NCI-H1436 (cell line): ENCODE measurements around the gene PERP.
A peak's percentile ranks its signal among the peaks of the same experiment; 100 is the strongest.
"Not testable (repeated sequence)": the region's sequence is repeated elsewhere in the genome, so short reads cannot be mapped to it uniquely, and the experiment has no call there.

Experiments
- DNase-seq: peaks from one replicate; lab custom pipeline; 2025; lab: John Stamatoyannopoulos, UW

The PERP gene

DNA sequence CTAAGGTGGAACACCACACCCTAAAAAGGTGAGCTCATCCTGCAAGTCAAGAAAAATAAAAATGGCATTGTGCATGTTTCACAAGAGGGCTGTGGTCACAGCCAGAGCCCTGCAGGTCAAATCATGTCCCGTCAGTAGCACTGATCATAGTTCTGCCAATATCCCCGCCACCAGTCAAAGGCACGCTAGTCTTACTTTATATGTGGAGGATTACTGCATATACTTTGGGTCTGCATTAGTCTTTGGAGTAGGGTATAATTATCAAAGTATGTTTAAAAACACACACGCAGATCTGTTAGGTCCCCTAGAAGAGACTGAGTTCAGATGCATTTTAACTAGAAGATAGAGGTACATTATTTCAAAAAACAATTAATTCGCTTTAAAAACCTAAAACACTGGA lies 1.8 kb downstream of the PERP start:
- no peak for DNase-seq

DNA sequence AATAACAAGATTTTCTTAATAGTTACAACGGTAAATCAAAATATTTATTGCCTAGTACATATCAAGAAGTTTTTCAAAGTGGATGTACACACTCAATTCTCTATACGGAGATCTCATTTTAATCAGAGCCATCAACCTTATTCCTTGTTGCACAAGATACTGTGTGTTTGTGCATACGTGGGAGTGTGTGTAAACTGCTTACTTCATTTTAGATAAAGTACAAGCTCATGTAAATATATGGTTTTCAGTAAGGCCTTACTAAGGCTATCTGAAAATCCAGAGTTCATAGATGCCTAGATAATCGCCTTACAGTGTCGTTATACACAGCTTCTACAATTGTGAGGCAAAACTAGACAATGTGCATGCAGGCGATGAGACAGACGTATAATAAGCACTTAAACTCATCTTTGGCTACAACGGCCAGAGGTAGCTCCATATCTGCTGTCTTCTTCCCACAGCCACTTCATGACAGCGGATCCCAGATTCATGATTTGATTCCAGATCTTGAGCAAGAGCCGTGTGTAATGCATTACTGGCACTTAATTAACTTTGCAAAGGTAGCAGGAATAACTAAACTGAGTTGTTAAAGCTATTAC lies 2.5 kb downstream of the PERP start:
- DNase-seq: no peak

DNA sequence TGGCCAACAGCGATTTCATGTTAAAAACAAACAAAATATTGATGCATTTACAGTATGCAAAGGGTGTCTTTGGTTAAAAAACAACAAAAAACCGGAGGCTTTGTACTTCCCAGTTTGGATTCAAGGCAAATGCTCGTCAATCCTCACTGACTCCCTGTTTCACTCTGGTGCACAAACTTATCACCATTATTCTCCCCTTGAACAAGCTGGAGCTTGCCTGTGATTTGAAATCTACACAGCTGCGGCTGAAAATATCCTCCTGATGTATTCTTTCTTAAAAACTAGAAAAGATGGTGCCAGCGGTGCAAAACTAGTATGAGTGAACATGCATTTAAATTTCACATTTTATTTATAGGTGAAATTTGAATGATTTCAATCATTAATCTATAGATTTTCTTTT lies 3.3 kb downstream of the PERP start:
- peak; percentile 17 for DNase-seq

DNA sequence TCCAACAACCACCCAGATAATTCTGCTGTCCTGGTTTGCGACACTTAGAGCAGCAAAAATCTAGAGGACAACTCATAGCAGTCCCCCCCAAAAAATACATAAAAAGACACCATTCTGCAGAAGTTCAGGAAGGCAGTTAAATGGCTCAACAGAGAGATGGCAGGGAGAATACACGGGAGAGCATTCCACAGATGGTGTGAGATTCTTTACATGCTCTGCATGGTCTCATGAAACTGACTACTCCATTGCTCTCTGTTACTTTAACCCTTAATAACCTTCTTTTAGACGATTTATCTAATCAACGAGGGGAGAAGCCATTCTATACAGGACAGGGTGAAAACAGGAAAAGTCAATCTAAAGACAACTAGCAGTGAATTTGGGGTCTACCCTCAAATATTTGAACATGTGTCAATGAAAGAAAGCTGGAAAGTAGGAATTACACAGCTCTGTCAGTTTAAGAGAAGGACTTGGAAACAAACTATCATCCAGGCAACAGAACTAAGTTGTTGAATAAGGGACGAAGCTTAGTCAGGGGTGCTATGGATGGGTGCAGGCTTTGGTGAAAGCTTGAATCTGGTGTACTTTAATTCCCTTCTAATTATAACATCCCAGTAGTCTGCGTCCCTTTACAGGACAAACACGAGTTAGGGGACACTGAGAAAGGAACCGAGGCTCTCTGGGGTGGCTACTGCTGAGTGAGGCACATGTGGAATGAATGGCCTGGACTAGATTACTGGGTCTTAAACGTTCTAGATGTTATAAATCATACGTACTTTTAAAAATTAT lies 5.1 kb downstream of the PERP start:
- no peak for DNase-seq

DNA sequence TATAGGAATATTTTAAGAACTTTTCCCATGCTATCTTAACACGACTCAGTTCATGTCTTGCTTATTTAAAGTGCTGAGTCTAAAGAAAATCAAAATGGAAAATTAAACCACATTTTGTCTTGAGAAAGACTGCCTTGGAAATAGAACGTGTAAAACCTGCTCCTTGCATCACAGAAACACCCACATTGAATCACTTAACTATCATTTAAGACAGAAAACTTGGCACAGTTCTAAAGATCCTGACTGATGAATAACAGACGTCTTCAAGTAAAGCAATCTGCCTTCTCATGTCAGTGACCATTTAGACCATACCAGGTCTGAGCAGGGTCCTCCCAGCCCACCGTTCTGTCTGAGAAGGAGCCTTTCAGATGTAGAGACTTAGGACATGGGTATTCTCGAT lies 7.4 kb downstream of the PERP start:
- no peak for DNase-seq

DNA sequence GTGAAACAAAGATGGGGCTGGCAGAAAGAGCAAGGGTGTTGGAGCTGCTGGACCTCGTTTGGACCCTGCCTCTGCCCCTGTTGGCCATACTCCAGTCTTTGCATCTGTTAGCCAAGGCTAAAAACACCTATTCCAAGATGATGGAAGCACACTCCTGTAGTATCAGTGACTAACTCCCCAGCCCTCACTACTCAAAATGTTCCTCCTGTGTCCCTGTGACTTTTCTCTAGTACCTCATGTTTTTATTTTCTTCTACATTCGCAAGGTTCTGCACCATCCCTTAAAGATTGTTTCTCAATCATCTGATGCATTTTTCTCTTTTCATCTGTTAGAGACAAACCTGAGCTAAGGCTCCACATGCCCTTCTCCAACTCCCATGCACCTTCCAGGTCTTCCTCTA lies 8.9 kb downstream of the PERP start:
- DNase-seq: no peak

DNA sequence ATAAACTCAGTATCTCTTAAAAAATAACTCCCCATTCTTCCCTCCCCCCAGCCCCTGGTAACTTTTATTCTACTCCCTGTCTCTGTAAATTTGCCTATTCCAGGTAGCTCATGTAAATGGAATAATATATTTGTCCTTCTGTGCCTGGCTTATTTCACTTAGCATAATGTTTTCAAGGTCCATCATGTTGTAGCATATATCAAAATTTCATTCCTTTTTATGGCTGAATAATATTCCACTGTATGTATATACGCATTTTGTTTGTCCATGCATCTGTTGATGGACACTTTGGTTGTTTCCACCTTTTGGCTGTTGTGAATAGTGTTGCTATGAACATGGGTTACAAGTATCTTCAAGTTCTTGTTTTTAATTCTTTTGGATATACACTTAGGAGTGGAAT lies 13.0 kb downstream of the PERP start:
- no peak for DNase-seq

DNA sequence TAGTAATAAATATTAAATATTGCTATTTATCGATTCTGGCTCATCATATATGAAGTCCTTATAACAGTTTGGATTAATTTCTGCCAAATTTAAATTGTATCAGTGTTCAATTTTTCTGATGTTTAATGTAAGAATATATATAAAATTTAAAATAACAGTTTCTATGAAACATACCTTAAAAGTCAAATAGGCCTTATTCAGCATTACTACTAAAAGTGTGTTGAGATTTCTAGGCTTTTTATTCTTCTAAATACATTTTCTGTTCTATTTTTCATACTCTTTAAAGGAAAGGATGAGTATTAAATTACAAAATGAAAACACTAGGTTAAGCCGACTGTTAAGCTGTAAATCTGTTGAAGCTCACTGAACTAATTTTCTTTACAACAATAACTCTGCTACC lies 13.6 kb downstream of the PERP start:
- DNase-seq: no peak

DNA sequence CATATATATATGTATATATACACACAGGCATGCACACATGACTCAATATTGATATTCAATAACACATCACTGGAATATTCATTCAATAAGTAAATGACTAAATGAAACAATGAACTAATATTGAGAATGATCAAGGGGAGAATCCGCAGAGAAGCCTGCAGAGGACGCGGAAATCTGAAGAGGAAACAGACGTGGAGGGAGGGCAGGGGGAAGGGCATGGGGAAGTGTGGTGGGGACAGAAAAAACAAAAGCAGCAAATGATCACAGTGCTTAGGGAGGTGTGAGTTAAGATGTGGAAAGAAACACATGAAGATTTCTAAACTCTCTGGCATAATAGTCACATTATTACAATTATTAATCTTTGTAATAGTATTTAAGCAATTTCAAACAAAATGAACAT lies 14.5 kb downstream of the PERP start:
- DNase-seq: no peak

DNA sequence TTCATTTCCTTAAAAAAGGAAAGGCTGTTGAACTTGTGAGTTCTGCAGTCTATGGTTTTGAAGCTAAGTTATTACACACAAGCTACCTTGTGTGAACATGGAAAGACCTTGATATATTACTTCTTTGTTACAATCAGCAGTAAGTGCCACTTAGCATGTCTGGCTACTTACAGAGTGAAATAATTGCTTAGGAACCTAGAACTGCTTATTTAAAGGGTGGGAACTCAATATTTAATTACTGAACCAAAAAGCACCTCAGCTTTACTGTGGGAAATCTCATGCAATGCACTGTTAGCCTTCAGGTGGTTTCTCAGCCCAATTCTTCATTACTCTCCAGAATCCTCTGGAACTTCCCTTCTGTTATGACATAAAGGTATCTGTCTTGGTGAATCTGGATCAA lies 17.9 kb downstream of the PERP start:
- DNase-seq: peak; percentile 57

DNA sequence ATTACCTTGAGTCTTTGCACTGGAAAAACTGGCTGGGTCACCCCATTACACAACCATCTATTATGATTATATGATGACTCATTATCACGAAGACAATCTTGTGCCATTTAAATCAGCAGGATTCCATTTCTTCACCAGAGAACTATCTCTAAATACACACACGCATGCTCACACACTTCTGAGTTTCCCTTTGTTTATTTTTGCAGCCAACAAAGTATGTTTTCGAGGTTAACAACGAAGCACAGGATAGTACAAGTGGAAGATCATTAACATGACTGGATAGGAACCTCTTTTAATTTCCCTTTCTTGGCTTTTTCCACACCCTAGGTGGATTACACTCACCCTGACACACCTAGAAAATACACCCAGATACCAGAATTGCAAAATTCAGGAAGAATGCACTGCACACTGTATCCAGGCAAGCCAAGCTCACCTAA lies 18.9 kb downstream of the PERP start:
- DNase-seq: peak; percentile 21

DNA sequence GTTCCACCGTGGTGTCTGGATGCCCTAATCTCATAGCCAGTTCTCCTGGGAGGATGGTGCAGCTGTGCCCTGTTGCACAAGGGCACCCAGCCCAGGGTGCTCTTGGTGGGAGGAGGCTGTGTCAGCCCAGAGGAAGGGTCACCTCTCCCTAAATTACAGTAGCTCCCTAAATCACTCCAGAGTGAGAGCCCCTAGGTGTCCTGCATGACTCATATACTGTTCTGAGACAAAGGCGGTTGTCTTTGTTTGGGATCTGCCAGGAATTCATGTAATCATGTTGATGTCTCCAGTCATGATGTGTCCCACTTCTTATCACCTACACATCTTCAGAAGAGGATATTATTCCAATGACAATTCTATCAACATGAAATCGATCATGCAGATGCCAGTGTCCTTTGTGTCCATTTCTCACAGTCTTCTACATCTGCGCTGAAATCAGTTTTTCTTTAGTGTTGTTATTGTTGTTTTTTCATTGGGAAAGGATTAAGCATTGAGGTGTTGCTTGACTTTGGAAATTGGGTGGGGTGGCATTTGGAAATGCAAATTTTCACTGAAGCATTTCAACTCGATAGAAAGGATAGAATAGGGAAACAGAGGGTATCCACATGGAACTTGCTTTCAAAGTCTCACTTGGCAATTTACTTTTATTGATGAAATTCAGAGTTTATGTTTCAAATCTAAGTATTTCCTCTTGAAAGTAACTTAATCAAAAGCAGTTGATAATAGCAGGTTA lies 19.5 kb downstream of the PERP start:
- DNase-seq: no peak

DNA sequence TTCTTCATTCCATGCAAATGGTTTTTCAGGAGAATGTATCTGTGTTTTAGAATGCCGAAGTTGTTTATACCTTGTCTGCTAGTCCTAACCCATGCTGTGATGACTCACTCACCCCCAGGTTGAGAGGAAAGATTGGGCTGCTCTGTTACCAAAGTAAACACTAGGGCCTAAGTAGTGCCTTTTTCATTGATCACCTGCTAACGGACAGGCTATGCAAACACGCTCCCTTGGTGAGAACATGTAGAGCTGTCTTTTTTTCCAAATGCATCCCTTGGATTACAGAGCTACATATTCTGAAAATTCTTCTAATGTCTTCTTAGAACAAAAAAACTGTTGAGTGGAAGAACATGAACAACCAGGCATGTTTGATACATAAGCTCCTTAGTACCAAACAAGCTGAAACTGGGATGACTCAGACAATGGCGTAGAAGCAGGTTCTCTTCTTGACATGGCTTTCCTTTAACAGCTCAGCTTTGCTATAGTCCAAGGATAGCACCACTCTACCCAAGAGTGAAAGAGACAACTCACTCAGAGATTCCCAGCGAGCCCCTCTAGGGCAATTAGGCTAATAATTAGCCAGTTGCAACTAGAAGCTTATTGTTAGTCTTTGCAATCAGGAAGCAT lies 20.5 kb downstream of the PERP start:
- peak; percentile 32 for DNase-seq

DNA sequence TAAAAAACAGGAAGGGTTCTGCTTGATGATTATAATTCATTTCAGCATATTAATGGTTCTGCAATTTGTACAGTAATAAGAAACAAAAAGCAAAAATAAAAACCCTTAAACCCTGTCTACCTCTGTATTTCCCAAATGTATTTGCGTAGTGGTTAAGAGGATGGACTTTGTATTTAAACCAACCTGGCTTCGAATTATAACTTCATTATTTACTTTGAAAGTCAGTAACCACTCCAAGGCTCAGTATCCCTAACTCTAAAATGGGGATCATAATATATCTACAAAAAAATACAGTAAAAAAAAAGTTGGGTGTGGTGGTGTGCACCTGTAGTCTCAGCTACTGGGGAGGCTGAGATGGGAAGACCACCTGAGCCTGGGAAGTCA lies 21.4 kb downstream of the PERP start:
- DNase-seq: no peak

DNA sequence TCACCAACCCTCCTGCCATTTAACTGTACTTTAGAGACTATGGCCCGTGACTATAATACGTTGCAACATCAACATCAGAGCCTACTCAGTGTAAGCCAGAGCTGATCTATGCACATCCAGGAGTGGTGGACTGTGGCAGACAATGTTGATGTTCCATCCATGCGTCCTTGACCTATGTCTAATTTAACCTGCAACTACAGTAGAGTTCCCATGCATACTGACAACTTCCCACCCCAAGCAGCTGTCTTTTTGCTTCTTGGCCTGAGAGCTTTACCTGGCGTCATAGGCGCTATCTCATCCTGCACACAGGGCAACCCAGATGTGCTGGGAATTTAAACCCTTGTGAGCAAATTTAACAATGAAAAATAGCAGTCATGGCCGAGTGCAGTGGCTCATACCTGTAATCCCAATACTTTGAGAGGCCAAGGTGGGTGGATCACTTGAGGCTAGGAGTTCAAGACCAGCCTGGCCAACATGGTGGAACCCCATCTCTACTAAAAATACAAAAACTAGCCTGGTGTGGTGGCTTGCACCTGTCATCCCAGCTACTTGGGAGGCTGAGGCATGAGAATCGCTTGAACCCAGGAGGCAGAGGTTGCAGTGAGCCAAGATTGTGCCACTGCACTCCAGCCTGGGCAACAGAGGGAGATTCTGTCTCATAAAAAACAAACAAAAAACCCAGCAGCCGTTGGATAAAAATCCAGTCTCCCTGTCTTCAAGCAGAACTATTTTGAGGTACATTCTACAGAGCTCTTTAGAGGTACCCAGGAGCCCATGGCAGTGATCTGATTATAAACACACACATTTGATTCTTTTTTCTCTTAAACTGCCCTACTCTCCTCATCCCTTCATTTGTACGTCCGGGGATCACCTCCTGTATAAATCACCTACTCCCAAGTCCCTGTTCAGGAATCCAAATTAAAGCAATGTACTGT lies 22.0 kb downstream of the PERP start:
- no peak for DNase-seq

DNA sequence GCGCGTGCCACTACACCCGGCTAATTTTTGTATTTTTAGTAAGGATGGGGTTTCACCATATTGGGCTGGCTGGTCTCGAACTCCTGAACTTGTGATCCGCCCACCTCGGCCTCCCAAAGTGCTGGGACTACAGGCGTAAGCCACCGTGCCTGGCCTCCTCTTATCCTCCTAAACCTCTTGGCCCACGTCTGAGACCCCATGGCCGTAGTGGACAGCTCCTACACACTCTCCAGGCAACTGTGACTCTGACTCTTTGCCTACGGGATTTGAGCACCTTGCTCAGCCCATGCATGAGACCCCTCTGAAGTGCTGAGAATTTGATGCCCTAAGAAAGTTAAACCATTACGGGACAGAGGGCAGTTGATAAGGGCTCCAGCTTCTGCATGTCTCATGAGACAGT lies 25.0 kb downstream of the PERP start:
- no peak for DNase-seq

DNA sequence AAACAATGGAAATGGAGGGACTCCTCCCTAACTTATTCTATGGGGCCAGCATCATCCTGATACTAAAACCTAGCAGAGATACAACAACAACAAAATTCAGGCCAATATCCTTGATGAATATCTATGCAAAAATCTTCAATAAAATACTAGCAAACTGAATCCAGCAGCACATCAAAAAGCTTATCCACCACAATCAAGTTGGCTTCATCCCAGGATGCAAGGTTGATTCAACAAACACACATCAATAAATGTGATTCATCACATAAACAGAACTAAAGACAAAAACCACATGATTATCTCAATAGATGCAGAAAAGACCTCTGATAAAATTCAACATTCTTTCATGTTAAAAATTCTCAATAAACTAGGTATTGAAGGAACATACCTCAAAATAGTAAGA lies 27.7 kb downstream of the PERP start:
- DNase-seq: not testable (repeated sequence)

DNA sequence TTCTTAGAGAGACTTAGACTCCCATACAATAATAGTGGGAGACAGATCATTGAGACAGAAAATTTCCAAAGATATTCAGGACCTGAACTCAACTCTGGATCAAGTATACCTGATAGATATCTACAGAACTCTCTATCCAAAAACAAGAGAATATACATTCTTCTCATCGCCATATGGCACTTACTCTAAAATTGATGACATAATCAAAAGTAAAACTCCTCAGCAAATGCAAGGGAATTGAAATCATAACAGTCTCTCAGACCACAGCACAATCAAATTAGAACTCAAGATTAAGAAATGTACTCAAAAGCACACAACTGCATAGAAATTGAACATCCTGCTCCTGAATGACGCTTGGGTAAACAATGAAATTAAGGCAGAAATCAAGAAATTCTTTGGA lies 28.7 kb downstream of the PERP start:
- no peak for DNase-seq

DNA sequence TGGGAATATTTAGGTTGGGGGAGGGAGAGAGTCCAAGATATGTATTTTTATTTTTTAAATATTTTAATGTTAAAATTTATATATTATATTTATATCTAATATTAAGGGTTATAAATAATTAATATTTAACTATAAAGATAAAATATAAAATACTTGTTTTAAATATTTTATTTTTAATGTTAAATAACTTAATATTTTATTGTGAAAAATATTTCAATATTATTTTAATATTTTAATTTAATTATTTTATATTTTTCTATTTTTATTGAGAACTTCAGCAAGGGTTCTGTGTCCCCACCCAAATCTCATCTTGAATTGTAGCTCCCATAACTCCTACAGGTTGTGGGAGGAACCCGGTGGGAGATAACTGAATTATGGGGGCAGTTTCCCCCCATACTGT lies 34.0 kb downstream of the PERP start:
- no peak for DNase-seq

DNA sequence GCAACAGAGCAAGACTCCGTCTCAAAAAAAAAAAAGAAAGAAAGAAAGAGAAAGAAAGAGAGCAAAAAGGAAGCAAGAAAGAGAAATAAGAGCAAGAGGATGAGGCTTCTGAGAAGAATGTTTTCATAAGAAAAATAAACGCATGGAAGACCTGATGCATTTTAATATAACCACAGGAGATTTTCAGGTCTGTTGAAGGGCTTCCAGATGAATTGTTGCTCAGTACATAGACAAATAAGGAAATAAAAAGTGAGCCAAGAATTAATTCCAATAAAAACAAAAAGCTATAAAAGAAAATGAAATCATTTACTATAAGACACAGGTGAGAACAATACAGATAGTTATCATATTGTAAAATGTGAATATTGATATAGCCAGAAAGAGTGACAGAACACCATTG lies 43.5 kb downstream of the PERP start:
- no peak for DNase-seq

DNA sequence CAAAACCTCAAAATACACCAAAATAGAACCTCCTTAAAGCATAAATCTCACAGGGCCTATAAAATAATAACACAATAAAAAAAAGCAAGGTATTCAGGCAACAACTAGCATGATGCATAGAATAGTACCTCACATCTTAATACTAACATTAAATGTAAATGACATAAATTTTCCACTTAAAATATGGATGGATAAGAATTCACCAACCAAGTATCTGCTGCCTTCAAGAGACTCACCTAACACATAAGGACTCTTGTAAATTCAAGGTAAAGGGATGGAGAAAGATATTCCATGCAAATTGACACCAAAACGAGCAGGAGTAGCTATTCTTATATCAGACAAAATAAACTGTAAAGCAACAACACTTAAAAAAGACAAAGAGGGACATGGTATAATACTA lies 52.2 kb downstream of the PERP start:
- DNase-seq: no peak

DNA sequence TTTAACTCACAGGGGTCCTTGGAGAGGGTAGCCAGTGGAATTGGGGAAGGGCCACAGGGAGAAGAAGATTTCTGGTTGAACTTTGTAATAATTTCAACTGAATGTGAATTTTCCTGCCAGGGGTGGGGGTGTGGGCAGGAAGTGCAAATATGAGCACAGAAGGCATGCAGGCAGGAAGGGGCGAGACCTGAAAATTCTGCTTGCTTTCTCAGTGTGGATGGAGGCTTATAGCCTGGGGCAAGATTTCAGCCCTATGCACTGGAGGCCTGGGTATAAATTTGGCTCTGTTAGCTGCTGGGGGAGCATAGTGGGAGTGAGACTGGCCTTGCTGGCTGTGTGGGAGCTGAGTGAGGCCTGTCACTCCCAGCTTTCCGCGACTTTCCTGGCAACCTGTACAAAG lies 54.4 kb downstream of the PERP start:
- no peak for DNase-seq
